GM10248 (cell line): ENCODE data around the gene F5.

Experiments
- CTCF ChIA-PET: fragments of 300-600 bp; sonication (Branson Sonifier 250); formaldehyde crosslinking; extraction: SDS; loops from one replicate; lab custom pipeline; 2021; ENCODE audit warnings: antibody characterized with exemption; lab: Yijun Ruan, JAX
- POLR2A ChIA-PET: fragments of 350-650 bp; sonication (Branson Sonifier 250); formaldehyde crosslinking; extraction: SDS; loops from one replicate; lab custom pipeline; 2020; ENCODE audit warnings: antibody characterized with exemption; lab: Yijun Ruan, JAX
- DNase-seq: peaks from one replicate; pipeline ENCODE4 v3.0.0; 2012; ENCODE audit errors: extremely low spot score
- TF ChIP-seq, protein P1 (sequence below): IDR thresholded peaks from 2 replicates; pipeline ENCODE4 v1.5.1; 2012; ENCODE audit warnings: mild to moderate bottlenecking, low read depth; ENCODE audit errors: extremely low read depth, missing control alignments, control extremely low read depth

F5 gene

DNA sequence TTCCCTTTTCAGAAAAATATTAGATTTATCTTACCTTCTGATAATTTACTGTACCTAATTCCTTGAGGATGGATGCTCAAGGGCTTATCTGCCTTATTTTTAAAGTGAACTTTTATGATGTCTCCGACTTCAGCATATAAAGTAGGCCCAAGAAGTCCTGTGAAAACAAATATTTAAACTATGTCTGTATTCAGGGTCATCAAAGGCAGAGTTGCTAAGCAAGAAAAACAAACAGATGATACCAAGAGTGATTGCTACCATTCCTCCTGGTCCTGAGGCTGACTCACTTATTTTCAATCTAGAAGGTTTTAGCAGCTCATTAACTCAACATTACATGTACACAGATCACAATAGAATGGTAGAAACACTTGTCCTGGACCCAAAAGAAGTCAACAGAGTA is 14.1 kb downstream of the F5 start:
- ChIA-PET CTCF (interaction anchor here (1.4 kb wide), 1 partner anchor 15 kb away, joined by 4 read pairs; the partner anchor contains the start of gene F5), POLR2A (no interaction called here)
- TF ChIP-seq, protein P1, sequence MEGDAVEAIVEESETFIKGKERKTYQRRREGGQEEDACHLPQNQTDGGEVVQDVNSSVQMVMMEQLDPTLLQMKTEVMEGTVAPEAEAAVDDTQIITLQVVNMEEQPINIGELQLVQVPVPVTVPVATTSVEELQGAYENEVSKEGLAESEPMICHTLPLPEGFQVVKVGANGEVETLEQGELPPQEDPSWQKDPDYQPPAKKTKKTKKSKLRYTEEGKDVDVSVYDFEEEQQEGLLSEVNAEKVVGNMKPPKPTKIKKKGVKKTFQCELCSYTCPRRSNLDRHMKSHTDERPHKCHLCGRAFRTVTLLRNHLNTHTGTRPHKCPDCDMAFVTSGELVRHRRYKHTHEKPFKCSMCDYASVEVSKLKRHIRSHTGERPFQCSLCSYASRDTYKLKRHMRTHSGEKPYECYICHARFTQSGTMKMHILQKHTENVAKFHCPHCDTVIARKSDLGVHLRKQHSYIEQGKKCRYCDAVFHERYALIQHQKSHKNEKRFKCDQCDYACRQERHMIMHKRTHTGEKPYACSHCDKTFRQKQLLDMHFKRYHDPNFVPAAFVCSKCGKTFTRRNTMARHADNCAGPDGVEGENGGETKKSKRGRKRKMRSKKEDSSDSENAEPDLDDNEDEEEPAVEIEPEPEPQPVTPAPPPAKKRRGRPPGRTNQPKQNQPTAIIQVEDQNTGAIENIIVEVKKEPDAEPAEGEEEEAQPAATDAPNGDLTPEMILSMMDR = no peak
- no peak for DNase-seq

DNA sequence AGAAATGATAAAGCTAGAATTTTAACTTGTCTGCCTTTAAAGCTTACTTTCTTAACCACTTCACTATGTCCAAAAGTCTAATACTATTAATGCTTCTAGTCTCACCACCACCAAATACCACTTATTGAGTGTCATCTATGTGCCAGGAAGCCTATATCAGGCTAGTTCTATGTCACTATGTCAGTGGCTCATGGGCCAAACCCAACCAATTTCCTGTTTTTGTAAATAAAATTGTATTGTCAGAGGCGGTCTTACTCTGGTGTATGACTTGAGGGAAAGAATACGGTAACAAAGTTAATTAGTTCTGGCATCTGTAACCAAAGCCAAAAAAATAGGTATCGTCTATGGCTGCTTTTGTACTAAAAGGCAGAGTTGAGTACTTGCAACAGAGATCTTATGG is 14.8 kb downstream of the F5 start:
- CTCF ChIA-PET = no interaction called here
- POLR2A ChIA-PET = no interaction called here
- DNase-seq = no peak
- TF ChIP-seq, protein P1 = no peak

DNA sequence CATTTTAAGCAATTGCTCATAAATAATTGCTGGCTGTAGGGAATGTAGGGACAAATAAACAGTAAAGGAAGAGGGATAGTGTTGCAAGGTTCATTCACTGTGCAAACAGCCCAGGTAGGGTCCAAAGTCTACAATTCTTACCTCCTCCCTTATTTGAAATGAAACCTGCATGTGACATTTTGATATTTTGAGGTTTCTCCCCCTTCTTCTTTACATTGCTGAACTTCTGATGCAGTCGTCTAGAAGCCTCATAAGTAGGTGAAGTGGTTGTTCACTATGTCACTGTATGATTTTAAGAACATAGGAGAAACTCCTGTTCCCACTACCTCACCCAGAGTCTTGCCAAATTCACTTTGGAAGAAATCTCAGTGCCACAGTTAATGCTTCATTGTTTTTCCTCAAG is 16.1 kb downstream of the F5 start:
- POLR2A ChIA-PET = no interaction called here
- CTCF ChIA-PET = no interaction called here
- TF ChIP-seq, protein P1 = no peak
- no peak for DNase-seq

DNA sequence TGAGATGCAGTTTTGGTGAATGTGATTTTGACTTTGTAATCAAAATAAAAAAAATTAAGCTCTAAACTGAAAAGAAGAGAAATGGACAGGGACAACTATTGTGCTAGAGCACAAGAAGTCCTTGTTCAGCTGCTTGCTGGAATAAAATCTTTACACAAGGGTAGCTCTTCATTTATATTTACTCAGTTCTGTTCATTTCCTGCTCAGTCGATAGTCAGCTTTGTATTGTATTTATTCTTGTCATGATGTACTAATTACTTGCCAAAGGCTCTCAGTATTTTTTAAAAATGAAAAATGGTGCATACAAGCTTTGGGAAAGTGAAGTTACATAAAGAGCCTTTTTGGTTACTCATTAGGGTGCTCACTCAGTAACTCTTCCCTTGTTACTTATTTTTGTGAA is 17.8 kb downstream of the F5 start:
- TF ChIP-seq, protein P1 = no peak
- POLR2A ChIA-PET = no interaction called here
- no peak for DNase-seq
- CTCF ChIA-PET = interaction anchor here (1.2 to 1.9 kb wide), 2 partner anchors 10 to 22 kb away, joined by 4 to 5 read pairs; no protein-coding TSS in a partner anchor

DNA sequence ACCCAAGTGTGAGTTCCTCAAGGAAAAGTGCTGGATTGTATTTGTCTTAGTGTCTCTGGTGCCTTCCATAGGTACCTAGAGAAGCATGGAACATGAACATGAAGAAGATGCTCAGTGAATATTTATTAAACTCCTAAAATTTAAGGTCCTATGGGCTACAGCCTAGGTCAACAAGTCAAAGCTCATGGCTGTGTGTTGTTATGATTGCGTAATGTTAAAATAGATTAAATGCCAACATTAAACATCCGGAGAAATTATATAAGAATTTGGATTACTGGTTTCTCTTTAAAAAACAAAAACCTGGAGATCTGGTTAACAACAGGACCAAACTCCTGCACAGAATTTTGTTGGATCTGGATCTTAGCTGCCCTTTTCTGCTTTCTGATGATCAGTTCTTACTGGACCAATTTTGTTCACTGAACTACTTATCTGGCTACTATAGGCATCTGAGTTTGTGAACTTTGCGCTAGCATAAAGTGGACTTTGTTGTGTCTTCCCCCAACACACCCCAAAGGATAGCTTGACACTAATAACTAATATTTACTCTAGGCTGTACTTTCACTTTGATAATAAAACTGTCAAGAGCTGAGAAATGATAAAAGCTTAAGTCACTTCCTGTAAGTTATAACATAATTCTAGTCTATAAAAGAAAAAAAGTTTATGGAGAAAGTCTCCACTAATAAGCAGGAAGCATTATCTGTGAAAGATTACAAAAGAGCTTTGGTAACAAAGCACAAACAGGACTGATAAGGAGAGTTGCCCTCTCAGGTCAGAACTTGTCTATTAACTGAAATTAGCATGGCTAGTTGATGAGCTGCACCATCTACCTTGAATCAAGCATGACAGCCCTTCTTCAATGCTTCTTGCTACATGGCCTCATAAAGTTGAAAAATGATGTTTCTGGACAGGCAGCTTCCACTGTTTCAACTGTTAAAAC is 20.7 kb downstream of the F5 start:
- ChIA-PET CTCF (interaction anchor here (0.8 to 1.4 kb wide), 4 partner anchors 13 to 21 kb away, joined by 3 to 5 read pairs (median 4); partner anchors contain the start of gene F5), POLR2A (no interaction called here)
- DNase-seq = no peak
- TF ChIP-seq, protein P1 = no peak

DNA sequence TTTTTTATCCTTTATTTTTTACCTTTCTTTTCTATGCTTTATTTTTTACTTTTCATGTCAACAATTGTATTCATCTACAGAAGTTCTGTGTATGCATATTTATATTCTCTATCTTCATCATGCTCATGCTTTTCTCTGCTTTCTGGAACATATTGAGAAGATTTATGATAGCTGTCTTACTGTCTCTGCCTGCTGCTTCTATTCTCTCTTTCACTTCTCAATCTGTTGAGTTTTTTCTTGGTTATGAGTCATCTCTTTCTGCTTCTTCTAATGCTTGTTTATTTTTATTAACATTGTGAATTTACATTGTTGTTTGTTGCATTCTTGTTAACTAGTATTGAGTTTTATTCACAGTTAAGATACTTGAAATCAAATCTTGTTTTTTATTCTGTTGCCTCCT is 22.6 kb downstream of the F5 start:
- ChIA-PET POLR2A (no interaction called here), CTCF (no interaction called here)
- no peak for DNase-seq
- TF ChIP-seq, protein P1 = no peak
